Medulla oblongata (tissue), 1 donor: ENCODE results near the gene MMP24OS.

Source experiments
- DNase-seq: peaks from one replicate; pipeline ENCODE4 v3.0.0-alpha.2; 2015; ENCODE audit errors: extremely low spot score

MMP24OS gene

GRCh38 chr20:35252037-35252461 lies 25.9 kb downstream of the MMP24OS start:
- DNase-seq, result no peak

- DNase-seq, result no peak
Observed at GRCh38 chr20:35251613-35251940, 26.3 kb downstream of the MMP24OS start.

- DNase-seq, result no peak
Observed at GRCh38 chr20:35248641-35249475, 29.1 kb downstream of the MMP24OS start.

GRCh38 chr20:35246723-35247122 lies 31.2 kb downstream of the MMP24OS start:
- no peak for DNase-seq

GRCh38 chr20:35243986-35244385 lies 33.9 kb downstream of the MMP24OS start:
- DNase-seq, result no peak

- DNase-seq, result no peak
Observed at GRCh38 chr20:35243317-35243716, 34.6 kb downstream of the MMP24OS start.

GRCh38 chr20:35240811-35241293 lies 37.1 kb downstream of the MMP24OS start:
- no peak for DNase-seq

GRCh38 chr20:35240083-35240810 lies 37.7 kb downstream of the MMP24OS start:
- no peak for DNase-seq

- no peak for DNase-seq
Observed at GRCh38 chr20:35238735-35239134, 39.2 kb downstream of the MMP24OS start.

GRCh38 chr20:35238170-35238569 lies 39.8 kb downstream of the MMP24OS start:
- DNase-seq, result no peak

- no peak for DNase-seq
Observed at GRCh38 chr20:35237486-35237885, 40.4 kb downstream of the MMP24OS start.

- DNase-seq, result no peak
Observed at GRCh38 chr20:35235881-35236280, 42.0 kb downstream of the MMP24OS start.

GRCh38 chr20:35232575-35232974 lies 45.3 kb downstream of the MMP24OS start:
- no peak for DNase-seq

- DNase-seq, result peak; percentile 7
Observed at GRCh38 chr20:35226884-35227681, 50.8 kb downstream of the MMP24OS start.
